ENCODE data around the gene KCND3.

KCND3 gene

DNA sequence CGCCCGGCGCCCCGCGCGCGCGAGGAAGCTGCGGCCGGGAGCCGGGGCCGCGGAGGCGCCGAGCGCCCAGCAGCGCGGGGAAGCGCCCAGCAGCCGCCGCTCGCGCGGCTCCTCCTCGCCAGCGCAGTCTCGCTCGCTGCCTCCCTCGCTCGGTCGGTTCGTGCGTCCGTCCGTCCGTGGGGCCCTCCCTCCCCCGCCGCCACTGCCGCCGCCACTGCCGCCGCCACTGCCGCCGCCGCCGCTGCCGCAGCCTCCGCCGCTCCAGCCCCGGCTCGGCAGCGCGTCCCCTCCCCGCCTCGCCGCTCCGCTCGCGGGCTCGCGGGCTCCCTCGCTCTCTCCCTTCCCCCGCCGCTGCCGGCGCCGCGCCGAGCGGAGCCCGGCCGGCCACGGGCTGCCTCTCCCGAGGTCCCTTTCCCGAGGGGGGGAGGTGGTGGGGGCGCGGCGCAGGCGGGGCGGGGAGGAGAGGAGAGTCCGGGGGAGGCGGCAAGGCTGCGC is at the start of gene KCND3:
KCND3 (minus strand) TSS at position 138 of the 495 bp plus-strand sequence.
- DNase-seq: peak; percentile 22

DNA sequence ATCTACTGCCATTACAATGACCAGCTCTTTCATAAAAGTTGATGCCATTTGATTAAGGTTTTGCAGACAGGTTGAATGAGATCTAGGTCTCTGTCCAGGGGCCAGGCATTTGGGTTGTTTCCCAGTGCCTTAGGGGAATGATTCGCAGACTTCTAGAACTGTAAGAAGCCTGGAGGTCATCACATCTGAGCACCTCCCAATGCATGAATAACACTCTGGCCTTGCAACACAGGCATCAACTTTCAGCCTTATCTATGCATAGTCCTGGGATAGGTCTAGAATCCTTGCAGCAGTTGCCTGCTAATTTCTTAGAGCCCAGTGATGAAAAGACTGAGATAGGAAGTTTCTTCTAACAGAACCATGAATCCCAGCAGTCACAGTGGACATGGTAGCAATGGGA is 44.8 kb upstream of the KCND3 start:
- no peak for DNase-seq

DNA sequence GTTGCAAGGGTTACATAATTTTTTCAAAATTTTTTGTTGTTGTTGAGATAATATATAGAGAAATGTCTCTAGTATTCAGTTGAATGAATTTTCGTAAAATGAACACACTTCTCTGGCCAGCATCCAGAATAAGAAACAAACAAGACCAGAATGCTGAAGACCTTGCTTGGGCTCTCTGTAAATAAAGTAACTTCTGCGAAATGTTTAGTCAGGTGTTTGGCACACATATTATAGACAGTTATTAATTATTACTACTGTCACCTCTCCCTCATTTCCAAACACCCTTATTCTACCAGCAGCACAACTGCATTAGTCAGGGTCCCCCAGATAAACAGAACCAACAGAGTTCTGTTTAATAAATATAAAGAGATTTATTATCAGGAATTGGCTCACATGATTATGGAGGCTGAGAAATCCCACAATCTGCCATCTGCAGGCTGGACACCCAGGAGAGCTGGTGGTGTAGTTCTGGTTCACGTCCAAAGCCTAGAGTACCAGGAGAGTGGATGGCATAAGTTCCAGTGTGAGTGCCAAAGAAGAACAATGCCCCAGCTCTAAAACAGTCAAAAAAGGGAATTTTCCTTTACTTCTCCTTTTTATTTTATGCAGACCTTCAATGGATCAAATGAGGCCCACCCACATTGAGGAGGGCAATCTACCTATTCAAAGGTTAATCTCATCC is 44.1 kb upstream of the KCND3 start:
- DNase-seq: no peak

DNA sequence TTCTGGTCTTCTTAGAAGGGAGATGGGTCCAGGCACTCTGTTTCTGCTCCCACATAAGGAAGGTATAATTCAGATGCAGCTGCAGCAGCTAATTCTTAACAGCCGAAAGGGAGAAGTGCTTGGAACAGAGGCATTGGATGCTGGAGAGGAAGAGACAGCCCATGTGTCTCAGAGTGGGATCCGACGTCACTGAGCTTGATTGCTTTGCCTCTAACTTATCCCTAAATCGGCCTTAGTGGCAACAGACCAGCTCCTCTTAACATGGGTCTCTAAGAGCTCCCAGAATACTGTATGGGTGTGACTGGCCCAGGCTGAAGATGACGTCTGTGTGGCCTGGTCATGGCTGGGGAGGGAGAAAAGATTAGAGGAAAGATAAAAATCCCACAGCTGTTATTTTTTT is 40.7 kb upstream of the KCND3 start:
- DNase-seq: no peak

DNA sequence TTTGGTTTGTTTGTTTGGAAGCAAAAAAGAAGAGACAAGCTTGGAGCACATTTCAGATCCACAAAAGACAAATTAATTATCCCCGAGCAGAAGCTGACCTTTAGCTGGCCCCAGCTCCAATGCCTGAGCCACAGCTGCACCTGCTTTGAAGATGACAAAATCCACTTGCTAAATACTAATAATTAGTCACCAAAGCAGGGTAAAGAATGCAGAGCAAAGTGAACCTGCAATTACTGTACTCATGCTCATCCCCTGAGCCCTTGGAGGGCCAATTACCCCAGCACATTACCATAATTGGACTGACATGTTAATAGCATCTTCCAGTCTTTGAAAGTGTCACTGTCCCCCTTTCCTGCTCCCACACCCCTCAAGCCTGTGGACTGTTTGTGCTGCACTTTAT is 38.2 kb upstream of the KCND3 start:
- DNase-seq: no peak

DNA sequence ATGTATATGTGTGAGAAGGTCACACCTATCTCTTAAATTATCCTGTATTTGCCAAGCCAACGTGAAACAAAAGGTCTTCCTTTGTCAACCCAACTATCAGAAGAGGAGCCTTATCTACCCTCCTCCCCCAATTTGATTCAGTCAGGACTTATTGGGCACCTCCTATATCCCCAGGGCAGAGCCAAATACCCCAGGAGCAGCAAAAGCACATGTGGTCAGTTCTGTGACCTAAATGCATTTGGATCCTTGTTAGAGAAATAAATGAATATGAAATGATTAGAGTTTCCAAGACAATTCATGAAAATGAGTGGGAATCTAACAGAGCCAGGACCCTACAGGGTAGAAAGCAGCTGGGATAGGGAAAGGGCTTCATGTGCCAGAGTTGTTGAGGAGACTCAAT is 37.0 kb upstream of the KCND3 start:
- no peak for DNase-seq

DNA sequence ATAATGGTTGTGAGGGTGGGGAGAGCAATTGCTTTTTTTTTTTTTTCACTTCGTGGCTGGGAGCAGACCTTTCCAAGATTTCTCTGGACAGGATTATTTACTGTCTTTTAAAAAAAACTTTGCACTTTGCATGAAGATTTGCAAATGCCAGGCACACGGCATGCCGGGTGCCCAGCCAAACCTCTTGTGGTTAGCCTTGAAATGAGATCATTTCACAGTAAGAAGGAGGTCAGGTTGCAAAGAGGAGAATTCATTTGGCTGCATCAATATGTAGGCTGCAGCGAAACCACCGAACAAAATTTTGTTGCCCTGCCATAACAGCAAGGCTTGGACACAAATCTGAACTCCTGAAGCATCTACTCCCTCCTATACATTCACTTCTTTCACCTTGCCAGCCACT is 36.5 kb upstream of the KCND3 start:
- DNase-seq: no peak

DNA sequence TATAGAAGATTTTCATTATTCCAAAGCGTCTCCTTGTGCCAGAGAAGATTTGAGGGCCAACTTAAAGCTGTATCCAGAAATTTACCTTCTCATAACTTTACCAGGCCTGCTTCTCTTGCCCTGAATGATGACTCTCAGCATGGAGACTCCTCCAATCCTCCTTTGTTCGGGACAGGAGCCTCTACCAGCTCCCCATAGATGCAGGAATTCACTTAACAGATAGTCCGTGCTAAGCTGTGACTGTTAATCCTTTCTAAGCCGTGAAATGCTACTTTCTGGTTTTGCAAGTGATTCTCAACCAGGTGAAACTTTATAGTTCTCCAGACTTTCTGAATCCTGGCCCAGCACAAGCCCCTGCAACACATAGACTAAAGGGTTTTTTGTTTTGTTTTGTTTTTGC is 31.8 kb upstream of the KCND3 start:
- DNase-seq: no peak

DNA sequence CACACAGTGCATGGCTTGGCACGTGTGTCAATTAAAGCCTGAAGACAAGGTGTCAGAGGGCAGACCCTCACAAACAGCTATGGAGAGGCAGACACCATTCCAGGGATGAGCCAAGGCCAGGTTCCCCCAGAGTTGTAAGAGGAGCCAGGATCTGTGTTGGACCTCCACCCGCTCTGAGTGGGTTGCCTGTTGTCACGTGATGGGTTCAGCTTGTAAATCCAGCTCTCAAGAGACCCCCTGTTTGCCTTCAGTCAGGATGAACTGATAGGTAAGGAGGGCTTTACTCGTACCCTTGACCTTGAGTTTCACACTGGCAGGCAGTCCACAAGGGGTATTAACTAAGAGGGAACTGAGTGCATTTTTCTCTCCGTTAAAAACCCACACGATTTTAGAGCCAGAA is 27.7 kb upstream of the KCND3 start:
- no peak for DNase-seq

DNA sequence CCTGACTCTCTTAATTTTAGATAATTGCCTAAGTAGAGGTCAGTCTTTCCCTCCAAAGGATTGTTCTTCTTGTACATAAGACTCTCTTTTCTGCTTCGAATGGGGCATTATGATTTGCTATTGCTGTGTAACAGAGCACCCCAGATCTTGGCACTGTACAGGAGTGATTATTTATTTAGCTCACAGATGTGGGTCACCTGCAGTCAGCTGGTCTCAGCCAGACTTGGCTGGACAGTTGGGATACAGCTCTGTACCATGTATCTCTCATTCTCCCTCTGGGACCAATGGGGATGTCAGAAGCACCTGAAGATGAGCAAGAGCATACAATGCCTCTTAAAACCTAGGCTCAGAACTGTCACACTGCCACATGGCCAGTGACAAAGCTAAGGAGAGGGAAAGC is 23.4 kb upstream of the KCND3 start:
- no peak for DNase-seq

DNA sequence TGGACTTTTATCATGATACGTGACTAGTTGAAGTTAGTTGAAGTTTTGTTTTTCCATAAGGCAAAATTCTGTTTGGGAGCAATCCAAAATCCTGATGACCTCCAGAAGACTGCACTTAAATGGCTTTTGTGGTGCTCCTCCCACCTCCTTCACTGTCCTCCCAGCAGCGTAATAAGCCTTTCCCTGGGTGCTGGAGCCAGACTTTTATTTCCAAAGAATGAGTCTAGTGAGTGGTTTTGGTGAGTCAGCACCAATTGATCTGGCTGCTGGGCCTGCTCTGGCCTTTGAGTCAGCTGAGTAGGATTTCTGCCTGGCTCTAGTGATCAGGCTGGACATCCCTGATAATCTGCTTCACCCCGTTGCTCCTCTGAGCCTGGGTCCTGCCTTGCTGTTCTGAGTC is 21.7 kb upstream of the KCND3 start:
- no peak for DNase-seq

DNA sequence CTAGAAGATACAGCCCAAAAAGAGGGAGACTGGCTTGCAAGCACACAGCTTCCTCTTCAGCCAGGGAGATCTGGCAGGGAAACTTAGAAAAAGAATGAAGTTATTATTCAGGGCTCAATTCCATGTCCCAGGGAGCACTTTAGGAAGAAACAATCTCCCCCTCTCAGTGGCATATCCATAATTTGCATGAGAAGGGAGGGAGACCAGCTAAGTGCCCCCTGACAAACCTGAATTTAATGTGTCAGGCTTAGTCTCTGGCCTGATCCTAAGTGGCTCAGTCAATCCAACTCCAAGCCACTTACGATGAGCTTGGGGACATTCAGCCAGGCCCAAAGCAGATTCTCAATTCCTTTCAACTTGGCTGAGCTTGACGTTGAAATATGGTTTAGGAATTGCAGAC is 17.7 kb upstream of the KCND3 start:
- no peak for DNase-seq

DNA sequence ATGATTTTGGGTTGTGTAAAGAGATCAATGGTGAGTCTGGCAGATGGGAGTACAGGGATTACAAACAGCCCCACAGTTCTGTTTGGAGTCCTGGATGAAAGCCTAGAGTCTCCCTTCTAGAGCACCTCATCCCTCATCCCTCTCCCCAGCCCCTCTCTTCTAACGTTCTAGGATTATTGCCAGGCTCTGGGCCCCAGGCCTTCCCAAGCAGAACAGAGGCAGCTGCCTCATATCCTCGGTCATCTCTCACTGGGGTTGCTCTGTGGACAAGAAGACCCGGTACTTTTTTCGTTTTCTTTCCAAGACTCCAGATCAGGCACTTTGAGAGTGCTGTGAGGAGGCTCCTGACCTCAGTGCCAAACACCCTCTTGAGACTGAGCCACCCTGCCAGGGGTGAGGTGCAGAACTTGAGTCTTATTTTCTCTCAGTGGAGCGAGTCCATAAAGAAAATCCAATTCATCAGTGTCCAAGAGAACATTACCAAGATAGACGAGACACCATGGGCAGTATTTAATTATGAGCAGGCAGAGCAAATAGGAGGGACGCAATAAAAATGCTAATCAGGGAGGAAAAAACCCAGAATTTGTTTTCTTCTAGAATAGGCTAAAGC is 17.1 kb upstream of the KCND3 start:
- DNase-seq: no peak

DNA sequence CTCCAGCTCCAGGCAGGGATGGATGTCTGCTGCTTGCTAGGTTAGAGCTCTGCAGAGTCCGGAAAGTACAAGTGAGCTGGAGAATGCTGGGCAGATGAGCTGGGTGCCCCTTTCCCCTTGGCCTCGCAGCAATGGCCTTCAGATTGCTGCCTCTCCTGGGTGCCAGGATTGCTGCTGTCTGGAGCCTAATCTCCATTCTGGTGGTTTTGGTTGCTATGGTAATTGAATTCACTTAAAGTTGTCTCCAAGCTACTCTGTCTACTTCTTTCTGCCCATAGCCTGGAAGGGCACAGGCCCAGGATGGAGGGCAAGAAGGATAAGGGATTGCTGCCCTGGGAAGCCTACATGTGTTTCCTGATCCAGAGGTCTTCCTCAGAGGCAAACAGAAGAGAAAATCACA is 14.6 kb upstream of the KCND3 start:
- DNase-seq: no peak

DNA sequence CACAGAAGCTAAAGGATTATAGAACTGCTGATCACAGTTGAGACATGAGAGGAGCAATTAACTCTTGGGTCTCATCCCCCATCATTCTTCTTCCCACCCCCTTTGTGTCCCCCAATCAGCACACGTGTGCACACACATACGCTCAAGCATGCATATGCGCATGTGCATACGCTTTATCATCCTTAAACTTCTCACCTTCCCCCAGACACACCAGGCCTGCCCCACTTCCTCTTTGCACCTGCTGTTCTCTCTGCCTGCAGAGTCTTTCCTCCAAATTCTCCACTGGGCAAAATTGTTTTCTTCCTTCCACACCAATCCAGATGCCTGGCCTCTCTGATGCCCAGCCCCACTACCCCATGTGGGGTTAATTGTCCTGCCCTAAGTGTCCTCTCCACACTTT is 13.0 kb upstream of the KCND3 start:
- no peak for DNase-seq

DNA sequence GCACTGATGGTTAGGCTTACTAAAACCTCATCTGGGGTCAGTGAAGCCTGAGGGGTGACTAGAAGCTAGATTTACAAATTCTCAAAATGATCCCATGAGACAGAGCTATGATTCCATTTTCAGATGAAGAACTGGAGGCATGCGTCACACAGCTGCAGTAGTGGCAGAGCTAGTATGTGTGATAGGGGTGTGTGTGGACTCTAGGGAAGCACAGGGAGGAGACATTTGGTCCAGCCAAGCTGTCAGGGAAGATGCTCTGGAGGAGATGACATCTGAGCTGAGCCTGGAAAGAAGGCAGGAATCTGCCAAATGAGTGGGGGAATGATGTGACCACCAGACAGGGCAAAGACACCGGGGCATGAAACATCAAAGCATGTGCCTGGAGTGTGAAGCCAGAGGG is 12.0 kb upstream of the KCND3 start:
- no peak for DNase-seq

DNA sequence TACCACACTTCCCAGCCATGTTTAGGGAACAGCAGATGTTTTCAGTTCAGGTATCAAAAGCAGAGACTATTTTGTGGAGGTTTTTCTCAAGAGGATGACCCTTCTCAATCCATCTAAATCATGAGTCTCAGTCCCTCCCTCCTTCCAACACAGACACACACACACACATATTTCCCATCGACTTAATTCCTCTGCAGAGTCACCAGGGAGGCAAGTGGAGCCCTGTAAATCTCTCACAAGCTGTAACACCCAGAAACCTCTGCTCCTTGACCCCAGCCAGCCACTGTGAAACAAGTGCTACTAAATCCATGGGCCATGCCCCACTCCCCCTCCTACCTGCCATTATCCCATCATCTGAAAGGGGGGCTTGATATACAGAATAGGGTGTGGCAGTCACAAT is 10.6 kb upstream of the KCND3 start:
- DNase-seq: no peak

DNA sequence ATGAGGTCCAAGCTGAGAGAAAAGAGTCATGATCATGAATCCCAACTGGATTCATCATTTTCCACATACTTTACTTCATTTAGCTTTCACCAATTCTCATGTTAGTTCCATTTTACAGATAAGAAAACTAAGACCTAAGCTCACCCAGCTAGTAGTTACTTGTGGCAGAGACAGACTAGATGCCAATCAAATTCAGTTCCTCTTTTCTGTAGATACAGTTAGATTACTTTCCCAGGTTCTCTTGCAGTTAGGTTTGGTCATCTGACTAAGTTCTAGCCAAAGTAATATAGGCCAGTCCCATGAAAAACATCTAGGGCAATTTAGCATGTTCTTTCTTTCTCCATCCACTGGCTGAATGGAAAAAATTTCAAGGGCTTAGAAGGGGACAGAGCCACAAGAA is 8.9 kb upstream of the KCND3 start:
- no peak for DNase-seq

DNA sequence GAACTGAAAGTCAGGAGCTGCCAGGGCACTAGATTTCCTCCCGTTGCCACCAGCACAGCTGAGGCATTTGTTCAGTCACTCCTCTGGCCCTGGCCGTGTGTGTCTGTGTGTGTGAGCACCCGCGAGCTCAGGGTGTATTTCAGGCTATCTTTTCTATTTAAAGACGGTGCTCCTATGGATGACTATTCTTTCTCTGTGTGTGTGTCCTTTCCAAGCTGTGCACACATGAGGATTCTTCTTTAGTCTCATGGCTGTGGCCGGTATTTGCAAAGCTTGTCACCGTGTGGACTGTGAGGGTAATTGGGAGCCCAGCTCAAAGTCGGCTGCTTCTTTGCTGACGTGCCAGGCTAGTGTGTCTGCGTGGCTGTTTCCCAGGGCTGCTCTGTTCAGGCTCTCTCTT is 3.0 kb upstream of the KCND3 start:
- DNase-seq: no peak

DNA sequence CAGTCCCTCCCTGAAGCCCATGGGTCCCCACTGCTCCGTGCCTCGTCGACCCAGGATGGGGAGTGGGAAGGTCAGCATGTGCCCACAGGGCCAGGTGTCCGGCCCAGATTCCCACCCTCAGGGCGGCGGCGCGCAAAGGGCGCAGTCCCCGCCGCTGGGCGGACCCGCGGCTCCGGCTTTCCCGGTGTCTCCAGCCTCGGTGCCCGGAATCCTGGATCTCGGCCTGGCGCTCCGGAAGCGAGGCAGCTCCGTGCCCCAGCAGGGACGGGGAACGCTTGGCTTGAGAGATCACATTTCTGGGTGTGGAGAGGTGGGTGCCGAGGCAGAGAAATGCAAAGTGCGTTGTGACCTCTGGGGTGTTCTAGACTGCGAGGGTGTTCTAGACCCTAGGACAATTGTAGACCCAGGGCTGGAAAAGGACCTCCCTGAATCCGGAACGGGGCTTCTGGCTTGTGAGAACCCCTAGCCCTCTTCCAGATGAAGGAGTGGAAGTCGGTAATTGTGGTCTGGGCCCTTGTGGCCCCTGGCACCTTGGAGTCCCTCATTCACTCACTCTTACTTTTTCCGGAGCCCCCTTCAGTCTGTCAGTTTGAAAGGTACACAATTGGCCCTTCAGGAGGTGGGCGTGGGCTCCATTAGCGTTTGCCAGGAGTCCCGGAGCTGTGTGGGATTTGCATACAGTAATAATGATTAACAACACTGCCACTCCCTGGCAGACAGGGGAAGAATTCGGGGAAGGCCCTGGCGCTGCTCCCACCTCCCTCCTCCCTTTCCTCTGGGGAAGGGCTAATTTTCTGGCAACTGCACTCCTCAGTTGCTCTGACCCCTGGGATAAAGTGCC is 1.6 kb upstream of the KCND3 start:
- peak; percentile 64 for DNase-seq

DNA sequence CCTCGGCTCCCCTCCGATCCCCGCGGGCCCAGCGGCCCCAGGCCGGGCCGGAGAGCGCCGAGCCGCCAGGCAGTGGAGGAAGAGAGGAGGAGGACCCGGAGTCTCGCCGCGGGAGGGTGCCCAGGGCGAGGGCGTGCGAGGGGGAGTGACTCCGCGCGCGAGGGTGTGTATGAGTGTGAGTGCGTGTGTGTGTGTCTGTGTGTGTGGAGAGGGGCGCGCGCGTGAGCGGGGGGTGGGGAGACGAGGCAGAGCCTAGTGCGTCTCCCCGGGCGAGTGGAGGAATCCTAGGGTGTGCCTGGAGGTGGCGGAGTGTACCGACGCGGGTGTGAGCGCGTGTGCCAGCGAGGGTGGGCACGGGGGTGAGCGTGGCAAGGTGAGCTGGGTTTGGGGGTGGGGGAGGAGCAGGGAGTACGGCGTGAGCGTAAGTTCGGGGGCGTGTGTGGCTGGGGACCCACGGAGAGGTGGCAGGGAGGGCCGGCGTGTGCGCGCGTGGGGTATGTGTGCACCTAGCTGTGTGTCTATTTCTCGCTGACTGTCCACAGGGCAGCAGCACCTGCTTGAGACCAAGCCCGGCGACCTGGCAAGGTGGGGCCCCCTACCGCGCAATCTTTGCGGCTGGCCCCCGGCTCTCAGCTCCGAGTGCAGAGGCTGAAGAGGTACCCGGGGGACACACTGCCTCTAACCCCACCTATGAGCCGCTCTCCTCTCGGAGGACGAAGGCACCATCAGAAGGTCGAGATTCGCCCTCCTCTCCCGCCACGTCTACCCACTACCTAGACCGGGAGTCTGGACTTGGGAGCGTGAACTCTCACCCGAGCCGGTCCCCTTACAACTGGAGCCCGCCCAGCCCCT is 784 bp upstream of the KCND3 start:
- no peak for DNase-seq

DNA sequence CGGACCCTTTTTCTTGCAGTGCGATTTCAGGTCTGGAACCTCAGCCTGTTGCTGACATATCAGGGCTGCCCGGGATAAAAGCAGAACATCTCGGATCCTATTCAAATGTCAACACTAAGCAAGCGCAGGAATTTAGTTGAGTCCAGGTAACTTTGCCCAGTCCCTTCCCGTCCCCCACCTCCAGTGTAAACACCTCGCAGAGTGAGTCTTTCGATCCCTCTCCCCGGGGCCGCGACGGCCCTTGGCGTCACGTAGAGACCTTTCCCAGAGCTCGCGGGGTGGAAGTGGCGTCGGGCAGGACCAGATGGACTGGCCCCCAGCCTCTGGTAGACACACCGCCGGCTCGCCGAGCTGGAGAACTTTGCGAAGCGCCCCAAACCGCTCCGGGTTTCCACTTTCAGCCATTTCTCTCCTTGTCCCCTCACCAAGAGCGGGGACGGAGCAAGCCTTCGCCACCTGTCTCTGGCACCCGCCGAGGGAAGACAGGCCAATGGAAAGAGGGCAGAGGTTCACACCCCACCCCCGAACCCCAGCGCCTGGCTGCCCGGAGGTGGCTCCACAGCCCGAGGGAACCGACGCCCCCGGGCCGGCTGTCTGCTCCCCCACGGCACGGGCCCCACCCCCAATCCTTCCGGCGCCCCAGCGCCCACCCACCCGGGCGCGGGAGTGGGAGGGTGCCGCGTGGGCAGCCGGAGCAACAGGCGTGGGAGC is 570 bp downstream of the KCND3 start:
- no peak for DNase-seq

DNA sequence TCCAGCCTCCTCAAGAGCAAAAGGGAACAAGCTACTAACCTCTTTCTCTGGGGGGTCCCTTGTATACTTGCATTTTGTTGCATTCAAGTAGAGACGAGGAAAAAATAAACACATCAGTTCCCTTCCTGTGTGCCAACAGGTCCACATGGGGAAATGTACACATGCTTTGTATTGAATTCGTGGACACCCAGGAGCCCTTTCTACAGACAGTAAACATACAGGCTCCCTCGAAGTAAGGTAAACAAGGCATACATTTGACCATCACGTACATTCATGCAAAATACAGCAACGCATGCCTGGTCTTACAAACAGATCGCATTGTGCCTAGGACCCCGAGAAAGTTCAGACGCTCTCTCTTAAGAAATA is 1.1 kb downstream of the KCND3 start:
- DNase-seq: no peak
